ENCODE measurements around the gene DUOXA2.
A peak's percentile ranks its signal among the peaks of the same experiment; 100 is the strongest.
"Not testable (repeated sequence)": the region's sequence is repeated elsewhere in the genome, so short reads cannot be mapped to it uniquely, and the experiment has no call there.

Gene DUOXA2

DNA sequence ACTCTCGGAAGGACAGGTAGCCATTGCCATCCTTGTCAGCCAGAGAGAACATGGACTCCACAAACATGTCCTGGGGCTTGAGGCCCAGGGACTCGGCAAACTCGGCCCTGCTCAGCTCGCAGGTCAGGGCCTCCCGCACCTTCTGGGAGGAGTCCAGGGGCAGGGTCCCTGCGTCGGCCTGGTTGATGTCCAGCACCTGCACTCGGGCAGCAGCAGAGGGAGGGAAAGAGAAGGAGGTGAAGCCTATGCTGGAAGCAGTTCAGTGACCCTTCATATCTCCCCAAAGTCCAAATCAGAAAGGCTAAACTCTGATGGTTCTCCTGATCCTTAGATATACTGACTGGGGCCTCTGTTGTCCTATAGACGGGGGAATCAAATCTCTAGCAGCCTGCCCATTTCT is 10.0 kb upstream of the DUOXA2 start:
- H3K9me3 Mint-ChIP-seq: not testable (repeated sequence)

GRCh38 chr15:45105586-45105985 is 8.5 kb upstream of the DUOXA2 start:
- Mint-ChIP-seq H3K36me3 (ENCODE audit: insufficient read depth) (no peaks in the 10 kb centered on the region), H3K27ac (no peak overlapping the region), H3K9me3 (no peaks in the 10 kb centered on the region), H3K27me3 (peaks cover 62 to 98% of the 10 kb centered on the region in 2 donors), H3K4me1 (ENCODE audit: low read depth in 2 of 2) (no peaks in the 10 kb centered on the region), H3K4me3 (no peak overlapping the region)
- DNase-seq: no peak
- no peak for ATAC-seq (replicated peaks)

More for the DNA sequence above, 10.0 kb upstream of the DUOXA2 start:
- not testable (repeated sequence) for H3K4me1 Mint-ChIP-seq (ENCODE audit: low read depth in 2 of 2); H3K36me3 Mint-ChIP-seq (ENCODE audit: insufficient read depth); H3K4me3 Mint-ChIP-seq; DNase-seq; ATAC-seq (replicated peaks); H3K27ac Mint-ChIP-seq
- H3K27me3 Mint-ChIP-seq: peaks cover 58 to 98% of the 10 kb centered on the region in 2 donors

DNA sequence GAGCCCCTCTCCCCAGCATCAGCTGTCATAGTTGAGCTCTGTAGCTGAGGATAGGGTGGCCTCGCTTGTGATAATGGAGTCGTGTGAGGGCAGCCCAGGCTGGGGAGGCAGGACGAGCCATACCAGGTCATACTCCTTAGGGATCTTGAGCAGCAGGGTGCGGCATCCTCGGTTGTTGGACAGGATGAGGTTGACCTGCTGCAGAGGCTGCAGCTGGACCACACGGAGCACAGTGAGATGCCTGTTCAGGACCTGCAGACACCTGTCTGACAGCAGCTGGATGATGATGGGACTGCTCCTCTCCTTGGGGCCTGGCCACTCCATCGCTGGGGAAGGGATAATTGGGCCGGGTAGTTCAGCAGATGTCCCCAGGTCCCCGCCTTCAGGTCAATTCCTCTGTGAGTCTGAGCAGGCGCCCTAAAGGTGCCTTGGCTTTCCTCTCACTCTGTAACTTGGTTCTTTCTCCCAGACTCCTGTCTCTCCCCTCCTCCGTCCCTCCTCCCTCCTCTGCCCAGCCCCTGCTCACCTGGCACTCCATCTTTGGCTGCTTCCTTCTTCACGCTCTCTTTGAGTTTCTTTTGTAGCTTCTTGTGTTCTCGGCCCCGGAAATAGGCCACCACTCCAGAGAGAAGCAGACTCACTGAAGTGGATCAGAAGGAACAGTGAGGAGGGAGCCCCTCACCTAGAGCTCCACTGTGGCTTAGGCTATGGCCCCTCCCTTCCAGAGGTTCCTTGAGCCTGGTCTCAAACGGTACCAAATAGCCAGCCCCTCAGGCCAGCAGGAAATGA is 7.9 kb upstream of the DUOXA2 start:
- Mint-ChIP-seq H3K4me3 (no peak overlapping the region), H3K27me3 (peaks cover 59 to 94% of the 10 kb centered on the region in 2 donors), H3K9me3 (no peaks in the 10 kb centered on the region), H3K4me1 (ENCODE audit: low read depth in 2 of 2) (no peaks in the 10 kb centered on the region), H3K27ac (no peak overlapping the region), H3K36me3 (ENCODE audit: insufficient read depth) (no peaks in the 10 kb centered on the region)
- no peak for DNase-seq
- no peak for ATAC-seq (replicated peaks)

- no peak for ATAC-seq (replicated peaks)
- Mint-ChIP-seq H3K9me3 (no peaks in the 10 kb centered on the region), H3K27me3 (peaks cover 65 to 92% of the 10 kb centered on the region in 2 donors), H3K4me3 (no peak overlapping the region), H3K36me3 (ENCODE audit: insufficient read depth) (no peaks in the 10 kb centered on the region), H3K27ac (no peak overlapping the region), H3K4me1 (ENCODE audit: low read depth in 2 of 2) (peaks cover 0 to 12% of the 10 kb centered on the region in 2 donors)
- DNase-seq: no peak
Observed at GRCh38 chr15:45107941-45108630, 6.0 kb upstream of the DUOXA2 start.

DNA sequence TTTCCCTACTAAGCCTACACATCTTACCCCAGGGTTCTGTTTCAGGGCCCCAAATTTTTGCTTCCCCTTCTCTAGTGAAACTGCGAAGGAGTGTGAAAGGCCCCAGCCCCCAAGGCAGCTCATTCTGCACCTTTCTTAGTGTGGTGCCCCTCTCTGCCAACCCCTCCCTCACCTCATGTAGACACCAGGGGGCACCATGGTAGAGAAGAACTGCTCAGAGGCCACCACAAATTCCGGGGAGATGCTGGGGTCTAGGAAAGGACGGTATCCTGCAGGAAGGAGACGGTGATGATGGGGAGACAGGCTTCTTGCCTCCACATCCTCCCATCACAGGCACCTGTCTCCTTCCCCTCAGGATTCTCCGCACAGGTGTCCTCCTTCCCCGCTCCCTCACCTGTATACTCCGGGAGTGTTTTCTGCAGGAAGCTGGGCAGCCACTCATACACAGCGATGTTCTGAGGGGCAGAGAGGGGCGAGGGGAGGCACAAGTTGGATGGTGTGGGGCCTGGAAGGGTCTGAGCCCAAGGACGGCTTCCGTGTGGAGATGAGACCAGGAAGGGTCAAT is 3.8 kb upstream of the DUOXA2 start:
- Mint-ChIP-seq H3K4me3 (peak overlapping the region in 1 of 2 donors; percentile 17), H3K9me3 (no peaks in the 10 kb centered on the region), H3K4me1 (ENCODE audit: low read depth in 2 of 2) (peaks cover 4 to 24% of the 10 kb centered on the region in 2 donors), H3K27me3 (peaks cover 72 to 92% of the 10 kb centered on the region in 2 donors), H3K36me3 (ENCODE audit: insufficient read depth) (peaks cover 2% of the 10 kb centered on the region), H3K27ac (no peak overlapping the region)
- DNase-seq (no peak), ATAC-seq (replicated peaks) (no peak)

DNA sequence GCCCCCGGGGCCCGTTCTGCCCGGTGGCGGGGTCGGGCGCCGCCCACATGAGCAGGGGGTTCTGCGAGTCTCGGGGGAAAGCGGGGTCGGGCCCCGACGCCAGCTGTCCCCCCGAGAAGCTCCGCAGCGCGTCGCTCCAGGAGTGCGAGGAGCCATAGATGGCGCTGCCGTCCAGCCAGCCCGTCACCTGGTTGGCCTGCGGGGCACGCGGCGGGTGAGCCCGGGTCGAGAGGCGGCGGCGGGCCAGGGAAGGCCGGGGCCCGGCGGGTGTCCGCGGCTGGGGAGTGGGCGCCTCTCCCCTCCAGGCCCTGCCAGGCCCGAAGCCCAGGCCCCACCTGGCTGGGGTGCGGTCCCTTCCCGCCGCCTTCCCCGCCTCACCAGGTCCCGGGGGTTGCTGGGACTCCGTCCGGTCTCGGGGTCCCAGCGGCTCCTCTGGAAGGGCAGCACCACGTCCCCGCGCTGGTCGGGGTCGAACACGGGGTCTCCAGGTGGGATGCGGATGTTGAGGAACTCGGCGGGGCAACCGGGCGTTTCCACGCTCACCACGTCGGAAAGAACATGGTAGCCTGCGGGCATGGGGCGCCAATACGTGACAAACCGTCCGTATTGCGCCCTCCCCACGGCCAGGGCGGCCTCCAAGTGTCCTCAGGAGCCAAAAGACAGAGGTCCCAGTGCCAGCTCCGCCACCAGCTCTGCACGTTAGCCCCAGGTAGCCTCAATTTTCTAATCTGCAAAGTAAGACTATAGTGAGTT is 2.6 kb upstream of the DUOXA2 start:
- DNase-seq: no peak

GRCh38 chr15:45112143-45112590 is 2.0 kb upstream of the DUOXA2 start:
- Mint-ChIP-seq H3K4me3 (peak overlapping the region; percentile 21 to 53), H3K27ac (no peak overlapping the region), H3K36me3 (ENCODE audit: insufficient read depth) (peaks cover 2% of the 10 kb centered on the region), H3K27me3 (peaks cover 75 to 92% of the 10 kb centered on the region in 2 donors), H3K4me1 (ENCODE audit: low read depth in 2 of 2) (peaks cover 7 to 31% of the 10 kb centered on the region in 2 donors), H3K9me3 (no peaks in the 10 kb centered on the region)
- DNase-seq (no peak), ATAC-seq (replicated peaks) (no peak)

More for the DNA sequence above, 2.6 kb upstream of the DUOXA2 start:
- Mint-ChIP-seq H3K4me3 (peak overlapping the region in 1 of 2 donors; percentile 53), H3K9me3 (no peaks in the 10 kb centered on the region), H3K27me3 (peaks cover 76 to 92% of the 10 kb centered on the region in 2 donors), H3K36me3 (ENCODE audit: insufficient read depth) (peaks cover 2% of the 10 kb centered on the region), H3K4me1 (ENCODE audit: low read depth in 2 of 2) (peaks cover 4 to 28% of the 10 kb centered on the region in 2 donors), H3K27ac (no peak overlapping the region)
- no peak for ATAC-seq (replicated peaks)

DNA sequence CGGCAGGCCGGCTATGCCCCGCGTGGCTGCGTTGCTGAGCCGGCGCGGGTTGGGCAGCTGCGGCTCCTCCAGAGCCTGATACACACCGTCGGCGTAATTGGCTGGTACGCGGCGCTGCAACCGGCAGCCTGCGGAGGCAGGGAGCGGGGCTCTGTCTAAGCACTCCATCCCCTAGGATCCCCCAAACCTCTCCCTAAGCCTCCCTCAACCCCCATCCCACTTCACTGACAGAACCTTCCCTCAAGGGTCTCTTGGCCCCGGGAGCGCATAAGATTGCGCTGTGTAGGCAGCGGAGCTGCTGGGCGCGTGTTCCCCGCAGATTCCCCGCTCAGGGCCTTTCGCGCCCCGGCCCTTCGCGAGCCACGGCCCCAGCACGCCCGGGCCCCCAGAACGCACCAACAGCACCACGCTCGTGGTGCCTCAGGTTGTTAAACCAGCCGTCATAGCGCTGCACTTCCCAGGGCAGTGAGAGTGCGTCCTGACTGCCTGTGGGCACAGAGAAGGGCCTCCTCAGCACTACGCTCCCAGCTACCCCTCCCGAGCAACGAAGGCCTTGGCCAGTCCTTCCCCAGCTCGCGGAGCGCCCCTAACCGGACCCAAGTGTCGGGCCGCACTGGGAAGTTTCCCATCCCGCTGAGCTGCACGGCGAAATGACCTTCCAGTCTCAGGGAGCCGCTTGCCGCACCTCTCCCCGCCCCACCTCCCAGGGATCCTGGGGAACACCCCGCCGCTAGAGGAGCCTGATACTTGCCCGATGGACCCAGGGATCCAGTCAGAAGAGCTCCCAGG is 1.3 kb upstream of the DUOXA2 start:
- no peak overlapping the region for H3K27ac Mint-ChIP-seq
- peaks cover 78 to 93% of the 10 kb centered on the region in 2 donors for H3K27me3 Mint-ChIP-seq
- peak overlapping the region; percentile 21 to 53 for H3K4me3 Mint-ChIP-seq
- H3K36me3 Mint-ChIP-seq (ENCODE audit: insufficient read depth): peaks cover 2% of the 10 kb centered on the region
- peaks cover 12 to 37% of the 10 kb centered on the region in 2 donors for H3K4me1 Mint-ChIP-seq (ENCODE audit: low read depth in 2 of 2)
- H3K9me3 Mint-ChIP-seq: no peaks in the 10 kb centered on the region
- DNase-seq (no peak), ATAC-seq (replicated peaks) (no peak)

DNA sequence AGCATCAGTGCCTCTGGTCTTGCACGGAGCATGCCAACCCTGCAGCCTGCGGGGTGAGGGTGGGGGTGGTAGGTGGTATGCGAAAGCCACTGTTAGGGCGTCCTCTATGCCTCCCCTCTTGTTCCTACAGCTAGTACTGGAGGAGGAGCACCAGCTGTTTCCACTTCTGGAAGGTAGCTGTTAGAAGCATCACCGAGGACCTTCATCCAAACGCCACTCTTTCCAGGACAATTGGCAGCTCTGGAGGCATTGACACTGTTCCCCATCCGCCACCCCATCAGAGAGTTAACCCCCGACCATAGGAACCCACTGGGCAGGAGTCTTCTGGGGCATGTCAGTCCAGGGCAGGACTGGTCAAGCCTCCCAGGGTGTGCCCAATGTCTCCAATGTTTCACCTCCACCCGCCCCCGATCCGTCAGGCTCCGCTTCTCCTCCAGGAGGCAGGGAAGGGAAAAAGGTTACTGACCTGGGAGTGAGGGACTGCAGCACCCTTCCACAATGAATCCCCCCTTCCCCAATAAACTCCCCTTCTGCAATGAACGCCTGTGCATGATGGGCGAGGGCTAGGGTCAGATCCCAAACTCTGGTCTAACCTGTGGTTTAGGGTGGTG is 641 bp upstream of the DUOXA2 start:
- H3K4me1 Mint-ChIP-seq (ENCODE audit: low read depth in 2 of 2): peaks cover 18 to 41% of the 10 kb centered on the region in 2 donors
- ATAC-seq (replicated peaks) (no peak), DNase-seq (no peak)
- H3K36me3 Mint-ChIP-seq (ENCODE audit: insufficient read depth): peaks cover 2% of the 10 kb centered on the region
- H3K4me3 Mint-ChIP-seq: peak overlapping the region; percentile 53 to 58
- H3K27ac Mint-ChIP-seq: no peak overlapping the region
- H3K27me3 Mint-ChIP-seq: peaks cover 85 to 93% of the 10 kb centered on the region in 2 donors
- H3K9me3 Mint-ChIP-seq: no peaks in the 10 kb centered on the region

DNA sequence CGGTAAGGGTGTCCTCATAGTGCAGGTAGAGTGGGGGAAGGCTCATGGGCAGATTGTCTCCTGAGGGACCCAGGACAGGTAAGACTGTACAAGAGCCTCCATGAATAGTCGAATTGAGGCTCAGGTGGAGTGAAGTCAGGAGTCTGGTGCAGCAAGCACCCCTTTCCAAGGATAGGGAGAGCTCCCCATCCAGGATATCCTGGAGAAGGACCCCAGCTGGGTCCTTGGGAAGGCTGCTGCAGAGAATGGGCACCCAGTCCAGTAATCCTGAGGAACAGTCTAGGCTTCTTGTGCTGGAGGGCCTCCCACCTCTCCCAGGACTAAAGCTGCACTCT is 592 bp downstream of the DUOXA2 start:
- Mint-ChIP-seq H3K4me1 (ENCODE audit: low read depth in 2 of 2) (peaks cover 18 to 41% of the 10 kb centered on the region in 2 donors), H3K27me3 (peaks cover 82 to 91% of the 10 kb centered on the region in 2 donors), H3K4me3 (peak overlapping the region; percentile 47 to 58), H3K36me3 (ENCODE audit: insufficient read depth) (peaks cover 2% of the 10 kb centered on the region), H3K27ac (no peak overlapping the region), H3K9me3 (no peaks in the 10 kb centered on the region)
- DNase-seq (no peak), ATAC-seq (replicated peaks) (no peak)

DNA sequence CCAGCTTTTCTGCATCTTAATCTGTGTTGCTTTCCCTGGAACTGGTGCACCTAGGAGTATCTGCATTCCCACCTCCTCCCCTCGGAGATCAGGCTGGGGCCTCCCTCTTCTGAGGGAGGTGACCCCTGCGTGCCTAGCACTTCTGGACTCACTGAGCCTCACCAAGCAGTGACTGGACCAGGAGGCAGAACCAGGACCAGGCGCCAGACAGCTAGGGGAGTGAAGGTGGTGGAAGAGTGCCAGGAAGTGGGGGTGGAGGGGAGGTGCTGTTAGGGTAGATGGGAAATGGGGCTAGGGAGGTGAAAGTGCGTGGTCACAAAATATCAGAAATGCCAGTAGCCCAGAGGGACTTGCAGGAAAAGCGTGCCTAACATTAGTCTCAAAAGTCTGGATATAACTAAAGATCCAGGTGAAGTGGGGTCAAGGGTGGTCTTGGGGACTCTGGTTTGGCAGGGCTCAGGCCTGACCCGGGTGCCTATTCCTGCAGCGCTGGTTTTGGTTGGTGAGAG is 1.2 kb downstream of the DUOXA2 start:
- H3K27me3 Mint-ChIP-seq: peaks cover 81 to 91% of the 10 kb centered on the region in 2 donors
- no peak overlapping the region for H3K27ac Mint-ChIP-seq
- no peak for ATAC-seq (replicated peaks)
- H3K9me3 Mint-ChIP-seq: no peaks in the 10 kb centered on the region
- H3K4me1 Mint-ChIP-seq (ENCODE audit: low read depth in 2 of 2): peaks cover 18 to 41% of the 10 kb centered on the region in 2 donors
- DNase-seq: no peak
- H3K36me3 Mint-ChIP-seq (ENCODE audit: insufficient read depth): peaks cover 2% of the 10 kb centered on the region
- H3K4me3 Mint-ChIP-seq: no peak overlapping the region

- Mint-ChIP-seq H3K4me1 (ENCODE audit: low read depth in 2 of 2) (peaks cover 18 to 41% of the 10 kb centered on the region in 2 donors), H3K9me3 (no peaks in the 10 kb centered on the region), H3K4me3 (peak overlapping the region in 1 of 2 donors; percentile 77), H3K36me3 (ENCODE audit: insufficient read depth) (peaks cover 2% of the 10 kb centered on the region), H3K27me3 (peaks cover 83 to 93% of the 10 kb centered on the region in 2 donors), H3K27ac (no peak overlapping the region)
- no peak for ATAC-seq (replicated peaks)
- no peak for DNase-seq
Observed at GRCh38 chr15:45116006-45116481, 1.9 kb downstream of the DUOXA2 start.
